Measurements from ENCODE around the gene SCARB1.

SCARB1 gene

DNA sequence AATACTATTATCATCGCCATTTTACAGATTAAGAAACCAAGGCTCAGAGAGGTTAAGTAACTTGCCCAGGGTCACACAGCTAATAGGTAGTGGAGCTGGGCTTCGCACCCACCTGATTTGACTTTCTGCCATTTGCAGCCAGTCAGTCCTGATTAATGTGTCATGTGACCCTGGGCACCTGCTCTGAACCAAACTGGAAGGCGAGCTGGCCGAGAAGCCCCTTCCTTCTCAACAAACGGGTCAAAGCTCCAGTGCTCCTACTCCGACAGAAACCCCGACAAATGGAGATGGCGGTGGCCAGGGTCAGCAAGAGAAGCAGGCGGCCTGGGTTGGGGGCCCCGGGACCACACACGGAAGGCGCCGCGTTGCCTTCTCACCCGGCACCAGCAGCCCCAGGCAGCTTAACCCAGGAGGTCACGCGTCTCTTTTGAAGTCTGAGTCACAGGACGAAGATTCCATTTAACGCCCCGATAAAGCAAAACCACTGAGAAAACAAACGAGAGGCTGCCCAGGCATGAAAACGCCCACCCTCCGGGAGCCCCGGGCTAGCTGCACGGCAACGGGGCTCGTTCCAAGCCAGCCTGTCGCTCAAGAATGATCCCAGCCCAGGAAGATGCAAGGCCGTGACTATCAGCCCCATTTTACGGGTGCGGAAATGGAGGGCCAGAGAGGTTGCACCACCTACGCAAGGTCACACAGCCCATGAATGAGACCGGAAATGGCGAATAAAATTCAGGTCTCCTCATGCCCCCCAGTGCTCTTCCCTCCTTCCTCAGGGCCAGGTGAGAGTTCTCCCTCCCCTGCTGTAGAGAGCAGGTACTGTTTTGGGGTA, 124.8 kb downstream of the SCARB1 start:
- Histone ChIP-seq H3K9ac (ENCODE audit: low read depth, low read length) (no peak overlapping the region), H3K79me2 (ENCODE audit: insufficient read depth, low read length) (no peaks in the 10 kb centered on the region), H3K4me3 (ENCODE audit: low read depth in 1 of 2, low read length in 2 of 2) (no peak overlapping the region), H3K9me3 (ENCODE audit: insufficient read depth, low read length, severe bottlenecking) (no peaks in the 10 kb centered on the region), H3K27me3 (ENCODE audit: insufficient read depth, low read length, poor library complexity) (peaks cover 15% of the 10 kb centered on the region), H2AFZ (ENCODE audit: low read depth, low read length) (no peak overlapping the region), H3K4me2 (ENCODE audit: insufficient read depth, low read length) (no peak overlapping the region), H3K36me3 (ENCODE audit: insufficient read depth, low read length) (no peaks in the 10 kb centered on the region), H4K20me1 (ENCODE audit: insufficient read depth, low read length) (no peaks in the 10 kb centered on the region), H3K27ac (ENCODE audit: low read length) (no peak overlapping the region), H3K4me1 (ENCODE audit: insufficient read depth, low read length) (no peaks in the 10 kb centered on the region)
- ATAC-seq (ENCODE audit: insufficient read depth, low read depth) (no peak), DNase-seq (no peak)
- no peak for TF ChIP-seq CTCF (IDR thresholded peaks at IDR 0.05; ENCODE audit: borderline replicate concordance, extremely low read depth, low read length, poor library complexity, severe bottlenecking)
- no peak for TF ChIP-seq EZH2 (IDR thresholded peaks at IDR 0.05; ENCODE audit: borderline replicate concordance, low read depth, low read length, severe bottlenecking)

GRCh38 chr12:124737772-124738635, 125.7 kb downstream of the SCARB1 start:
- Histone ChIP-seq H3K79me2 (ENCODE audit: insufficient read depth, low read length) (no peaks in the 10 kb centered on the region), H3K9me3 (ENCODE audit: insufficient read depth, low read length, severe bottlenecking) (no peaks in the 10 kb centered on the region), H4K20me1 (ENCODE audit: insufficient read depth, low read length) (no peaks in the 10 kb centered on the region), H3K27ac (ENCODE audit: low read length) (no peak overlapping the region), H2AFZ (ENCODE audit: low read depth, low read length) (no peak overlapping the region), H3K27me3 (ENCODE audit: insufficient read depth, low read length, poor library complexity) (peaks cover 15% of the 10 kb centered on the region), H3K4me3 (ENCODE audit: low read depth in 1 of 2, low read length in 2 of 2) (no peak overlapping the region), H3K9ac (ENCODE audit: low read depth, low read length) (no peak overlapping the region), H3K4me1 (ENCODE audit: insufficient read depth, low read length) (no peaks in the 10 kb centered on the region), H3K4me2 (ENCODE audit: insufficient read depth, low read length) (no peak overlapping the region), H3K36me3 (ENCODE audit: insufficient read depth, low read length) (no peaks in the 10 kb centered on the region)
- TF ChIP-seq CTCF (IDR thresholded peaks at IDR 0.05; ENCODE audit: borderline replicate concordance, extremely low read depth, low read length, poor library complexity, severe bottlenecking) (no peak), EZH2 (IDR thresholded peaks at IDR 0.05; ENCODE audit: borderline replicate concordance, low read depth, low read length, severe bottlenecking) (no peak)
- no peak for DNase-seq
- no peak for ATAC-seq (ENCODE audit: insufficient read depth, low read depth)

DNA sequence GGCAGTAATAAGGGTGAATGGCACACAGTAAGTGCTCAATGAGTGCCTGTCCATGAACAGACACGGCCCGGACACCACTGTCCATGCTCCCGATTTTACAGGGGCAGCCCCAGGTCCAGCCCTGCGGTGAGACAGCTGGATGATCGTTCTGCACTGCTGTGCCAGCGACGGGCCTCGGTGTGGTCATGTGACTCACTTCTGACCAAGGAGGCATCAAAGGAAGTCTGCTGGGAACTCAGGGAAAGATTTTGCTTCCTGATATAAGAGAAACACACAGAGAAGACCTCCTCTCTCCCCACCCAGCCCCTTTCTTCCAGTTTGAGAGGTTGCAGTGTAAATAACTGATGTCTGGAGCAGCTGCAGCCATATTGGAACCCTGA, 126.6 kb downstream of the SCARB1 start:
- no peak for TF ChIP-seq EZH2 (IDR thresholded peaks at IDR 0.05; ENCODE audit: borderline replicate concordance, low read depth, low read length, severe bottlenecking)
- no peak for TF ChIP-seq CTCF (IDR thresholded peaks at IDR 0.05; ENCODE audit: borderline replicate concordance, extremely low read depth, low read length, poor library complexity, severe bottlenecking)
- Histone ChIP-seq H3K9me3 (ENCODE audit: insufficient read depth, low read length, severe bottlenecking) (no peaks in the 10 kb centered on the region), H4K20me1 (ENCODE audit: insufficient read depth, low read length) (no peaks in the 10 kb centered on the region), H2AFZ (ENCODE audit: low read depth, low read length) (no peak overlapping the region), H3K4me2 (ENCODE audit: insufficient read depth, low read length) (no peak overlapping the region), H3K79me2 (ENCODE audit: insufficient read depth, low read length) (no peaks in the 10 kb centered on the region), H3K4me3 (ENCODE audit: low read depth in 1 of 2, low read length in 2 of 2) (no peak overlapping the region), H3K27me3 (ENCODE audit: insufficient read depth, low read length, poor library complexity) (peaks cover 15% of the 10 kb centered on the region), H3K4me1 (ENCODE audit: insufficient read depth, low read length) (no peaks in the 10 kb centered on the region), H3K27ac (ENCODE audit: low read length) (no peak overlapping the region), H3K36me3 (ENCODE audit: insufficient read depth, low read length) (no peaks in the 10 kb centered on the region), H3K9ac (ENCODE audit: low read depth, low read length) (no peak overlapping the region)
- ATAC-seq (ENCODE audit: insufficient read depth, low read depth) = no peak
- DNase-seq = no peak

Measured in DND-41 (cell line).